ENCODE measurements around the gene LPAR2.

LPAR2 gene

GRCh38 chr19:19652482-19653295 is 24.7 kb upstream of the LPAR2 start:
- DNase-seq: no peak

GRCh38 chr19:19651076-19651475 is 23.1 kb upstream of the LPAR2 start:
- no peak for DNase-seq

- no peak for DNase-seq
These were observed 22.3 kb upstream of the LPAR2 start for GRCh38 chr19:19650331-19650730.

- no peak for DNase-seq
These were observed 21.6 kb upstream of the LPAR2 start for GRCh38 chr19:19649580-19649995.

- DNase-seq: no peak
These were observed 21.1 kb upstream of the LPAR2 start for GRCh38 chr19:19649155-19649554.

- no peak for DNase-seq
These were observed 19.2 kb upstream of the LPAR2 start for GRCh38 chr19:19647037-19647835.

- DNase-seq: no peak
These were observed 17.3 kb upstream of the LPAR2 start for GRCh38 chr19:19645233-19645870.

- DNase-seq: no peak
These were observed 16.0 kb upstream of the LPAR2 start for GRCh38 chr19:19644054-19644388.

- peak; percentile 74 for DNase-seq
These were observed 15.4 kb upstream of the LPAR2 start, which contains the start of gene GMIP for GRCh38 chr19:19643158-19644053. TSS of gene GMIP (minus strand) at chr19:19643657. CDS start at chr19:19643529, 128 bp downstream.

- peak; percentile 36 for DNase-seq
These were observed 14.6 kb upstream of the LPAR2 start for GRCh38 chr19:19642506-19643157.

- DNase-seq: no peak
These were observed 9.7 kb upstream of the LPAR2 start for GRCh38 chr19:19637523-19638251.

- DNase-seq: no peak
These were observed 9.1 kb upstream of the LPAR2 start for GRCh38 chr19:19637186-19637522.

GRCh38 chr19:19636573-19637185 is 8.7 kb upstream of the LPAR2 start:
- DNase-seq: no peak

GRCh38 chr19:19635313-19635702 is 7.3 kb upstream of the LPAR2 start:
- no peak for DNase-seq

- no peak for DNase-seq
These were observed 6.7 kb upstream of the LPAR2 start for GRCh38 chr19:19634516-19635312.

- DNase-seq: no peak
These were observed 5.9 kb upstream of the LPAR2 start for GRCh38 chr19:19633711-19634515.

- DNase-seq: no peak
These were observed 4.6 kb upstream of the LPAR2 start for GRCh38 chr19:19632661-19633060.

- DNase-seq: no peak
These were observed 3.3 kb upstream of the LPAR2 start for GRCh38 chr19:19631346-19631745.

- DNase-seq: no peak
These were observed 2.4 kb upstream of the LPAR2 start for GRCh38 chr19:19630426-19630825.
